NCI-H2081 treated with DMSO at 0.1 percent for 48 hours (cell line): ENCODE data around the gene CACNB2.
A peak's percentile ranks its signal among the peaks of the same experiment; 100 is the strongest.

Source experiments
- DNase-seq: peaks from one replicate; lab custom pipeline; 2025; lab: John Stamatoyannopoulos, UW

CACNB2 gene

DNA sequence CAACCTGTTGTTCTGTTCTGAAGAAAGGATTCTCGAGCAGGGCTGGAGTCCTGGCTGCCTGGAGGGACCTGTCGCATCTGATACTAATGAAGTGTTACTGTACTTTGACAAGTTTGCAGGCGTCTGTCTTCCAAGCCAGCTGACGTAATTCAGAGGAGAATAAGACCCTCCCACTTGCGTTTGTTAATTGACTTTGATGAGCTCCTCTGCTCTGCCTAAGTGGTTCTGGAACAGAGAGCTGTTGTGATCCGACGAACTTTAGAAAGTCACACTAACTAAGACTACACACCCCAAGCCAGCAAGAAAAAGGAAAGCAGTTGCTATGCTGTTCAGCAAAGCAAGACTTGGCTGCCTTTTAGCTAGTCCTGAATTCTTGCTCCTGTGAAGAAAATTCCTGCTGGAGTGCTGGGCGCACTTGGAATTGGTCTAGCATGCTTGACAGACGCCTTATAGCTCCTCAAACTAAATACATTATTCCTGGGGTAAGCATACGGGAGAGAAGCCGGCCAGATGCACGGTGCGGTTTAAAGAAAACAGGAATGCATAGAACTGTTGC is 200.3 kb downstream of the CACNB2 start:
- DNase-seq = no peak

DNA sequence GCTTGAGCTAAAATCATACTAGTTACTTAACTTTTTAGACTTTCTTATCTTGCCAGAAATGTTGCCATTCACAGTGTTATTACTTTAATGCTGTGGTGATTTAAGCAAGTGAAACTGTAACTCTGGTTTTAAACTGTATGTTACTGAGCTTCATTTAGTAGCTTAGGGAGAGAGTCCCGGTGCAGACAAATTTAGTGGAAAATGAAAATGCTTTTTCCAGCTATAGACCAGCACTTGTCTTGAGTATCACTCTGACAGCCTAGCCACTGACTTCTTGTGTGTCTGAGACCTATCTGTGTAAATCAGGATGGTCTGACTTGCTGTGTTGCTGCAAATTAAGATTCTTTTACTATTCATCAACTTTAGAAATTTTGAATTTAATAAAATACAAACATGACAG is 200.8 kb downstream of the CACNB2 start:
- DNase-seq = no peak

DNA sequence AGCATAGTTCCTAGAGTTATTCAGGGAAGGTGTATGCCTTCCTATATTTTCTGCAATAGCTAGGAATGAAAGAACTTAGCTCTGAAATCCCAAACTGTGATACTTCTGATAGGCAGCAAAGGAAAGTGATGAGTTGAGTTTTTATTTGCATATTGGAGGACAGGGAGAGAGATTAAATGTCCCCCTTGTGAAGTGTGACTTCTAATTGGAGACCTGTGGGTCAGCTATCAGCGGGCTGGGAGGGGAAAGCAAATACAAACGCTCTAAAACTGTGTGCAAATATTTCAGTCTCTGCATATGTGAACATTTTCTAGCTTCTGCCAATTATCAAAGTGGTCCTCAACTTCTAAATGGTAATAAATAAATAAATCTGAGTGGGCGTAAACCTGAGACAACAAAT is 203.3 kb downstream of the CACNB2 start:
- no peak for DNase-seq

DNA sequence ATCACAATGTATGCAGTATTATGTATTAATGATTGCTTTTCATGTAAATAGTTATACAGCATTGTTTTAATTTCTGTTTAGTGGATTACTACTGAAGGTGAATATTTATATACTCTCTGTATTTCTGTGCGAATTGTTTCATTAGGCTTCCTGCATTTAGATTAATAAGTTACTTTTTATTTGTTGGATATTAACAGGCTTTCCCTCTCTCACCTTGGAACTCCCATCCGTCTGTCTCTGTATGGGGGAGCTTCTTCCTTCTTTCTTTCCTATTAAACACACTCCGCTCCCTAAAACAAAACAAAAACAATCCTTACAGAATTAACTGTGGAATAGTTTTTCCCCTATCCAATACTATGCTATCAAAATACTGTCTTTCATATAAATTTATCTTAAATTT is 205.1 kb downstream of the CACNB2 start:
- DNase-seq = no peak

DNA sequence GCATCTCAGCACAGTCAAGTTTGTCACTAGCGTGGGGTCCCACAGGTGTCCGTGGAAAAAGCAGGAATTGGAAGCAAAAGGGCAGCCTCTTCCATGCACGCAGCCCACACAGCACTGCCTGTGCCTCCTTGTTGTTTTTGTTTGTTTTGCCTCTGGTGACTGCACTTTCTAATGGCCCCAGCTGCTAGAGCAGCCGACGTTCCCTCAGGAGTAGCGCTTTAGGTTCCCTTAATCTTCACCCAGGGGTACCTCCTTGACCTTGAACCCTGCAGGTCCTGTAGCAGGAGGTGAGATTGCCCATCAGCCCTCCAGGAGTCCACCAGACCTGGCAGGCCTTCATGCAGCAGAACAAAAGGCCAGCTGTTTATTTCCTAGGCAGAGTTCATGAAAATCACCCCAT is 210.1 kb downstream of the CACNB2 start:
- DNase-seq = no peak

DNA sequence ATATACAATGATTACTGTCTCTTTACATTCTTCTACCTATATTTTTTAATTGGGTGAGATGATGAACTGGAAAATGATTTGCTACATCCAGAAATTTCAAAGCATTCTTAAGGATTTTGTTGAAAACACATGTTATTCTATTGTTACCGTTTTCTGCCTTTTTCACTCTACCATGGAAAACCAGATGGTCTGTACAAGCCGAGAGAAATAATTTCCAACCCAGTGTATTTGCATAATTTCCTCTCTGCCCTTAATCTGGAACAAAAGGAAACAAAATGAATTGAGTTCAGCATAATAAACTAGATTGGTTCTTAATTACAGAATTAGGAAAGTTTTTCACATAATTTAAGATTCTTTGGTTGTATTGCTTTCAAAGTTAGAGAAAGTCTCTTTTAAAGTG is 211.2 kb downstream of the CACNB2 start:
- no peak for DNase-seq

DNA sequence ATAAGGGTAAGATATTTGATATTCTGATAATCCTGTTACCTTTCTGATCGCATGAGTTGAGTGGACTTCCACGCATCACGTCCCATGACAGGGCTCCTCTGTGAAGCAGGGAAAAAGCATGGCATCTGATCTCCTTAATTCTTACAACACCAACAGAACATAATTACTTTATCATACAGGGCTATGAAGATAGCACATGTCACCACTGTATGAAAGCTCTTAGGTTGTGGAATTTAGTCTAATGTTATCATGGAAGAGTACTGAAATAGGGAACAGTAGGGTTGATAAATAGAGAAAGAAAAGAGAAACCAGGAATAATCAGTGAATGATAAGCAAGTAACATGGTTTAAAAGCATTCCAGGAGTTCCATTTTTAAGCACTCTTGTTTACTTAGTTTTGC is 212.0 kb downstream of the CACNB2 start:
- DNase-seq = no peak

DNA sequence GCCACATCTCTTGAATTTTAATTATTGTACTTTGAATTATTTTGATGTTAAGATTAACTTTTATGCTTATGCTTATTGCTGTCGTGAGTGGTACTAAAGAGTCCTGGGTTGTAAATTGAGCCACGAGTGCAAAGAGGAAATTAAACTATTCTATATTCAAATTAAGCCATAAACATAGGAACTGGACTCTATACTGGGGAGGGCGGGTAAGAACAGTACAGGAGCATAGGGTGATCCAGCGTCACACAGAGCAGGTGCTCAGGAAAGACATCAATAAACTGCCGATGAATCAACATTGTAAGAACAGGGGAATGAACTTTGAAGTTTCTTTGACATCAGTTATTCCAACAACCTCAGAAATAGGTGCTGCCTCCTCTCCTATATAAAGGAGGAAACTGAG is 219.6 kb downstream of the CACNB2 start:
- DNase-seq = no peak

DNA sequence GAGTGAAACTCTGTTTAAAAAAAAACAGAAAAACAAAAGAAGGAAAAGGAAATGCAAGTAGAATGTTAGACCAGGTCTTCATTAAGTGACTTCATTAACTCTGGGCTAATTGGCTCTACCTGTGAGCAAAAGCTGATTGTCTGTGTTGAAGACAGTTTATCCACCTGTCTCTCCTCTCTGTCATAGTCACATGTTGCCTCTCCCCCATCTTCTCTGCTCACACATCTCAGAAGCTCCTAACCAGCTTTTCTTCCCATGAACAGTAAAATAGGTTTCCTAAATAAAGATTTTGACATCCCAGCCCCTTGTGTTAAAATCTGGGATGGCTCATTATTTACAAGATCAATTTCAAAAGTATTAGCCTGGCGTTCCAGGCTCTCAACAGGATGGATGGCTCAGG is 222.7 kb downstream of the CACNB2 start:
- no peak for DNase-seq

DNA sequence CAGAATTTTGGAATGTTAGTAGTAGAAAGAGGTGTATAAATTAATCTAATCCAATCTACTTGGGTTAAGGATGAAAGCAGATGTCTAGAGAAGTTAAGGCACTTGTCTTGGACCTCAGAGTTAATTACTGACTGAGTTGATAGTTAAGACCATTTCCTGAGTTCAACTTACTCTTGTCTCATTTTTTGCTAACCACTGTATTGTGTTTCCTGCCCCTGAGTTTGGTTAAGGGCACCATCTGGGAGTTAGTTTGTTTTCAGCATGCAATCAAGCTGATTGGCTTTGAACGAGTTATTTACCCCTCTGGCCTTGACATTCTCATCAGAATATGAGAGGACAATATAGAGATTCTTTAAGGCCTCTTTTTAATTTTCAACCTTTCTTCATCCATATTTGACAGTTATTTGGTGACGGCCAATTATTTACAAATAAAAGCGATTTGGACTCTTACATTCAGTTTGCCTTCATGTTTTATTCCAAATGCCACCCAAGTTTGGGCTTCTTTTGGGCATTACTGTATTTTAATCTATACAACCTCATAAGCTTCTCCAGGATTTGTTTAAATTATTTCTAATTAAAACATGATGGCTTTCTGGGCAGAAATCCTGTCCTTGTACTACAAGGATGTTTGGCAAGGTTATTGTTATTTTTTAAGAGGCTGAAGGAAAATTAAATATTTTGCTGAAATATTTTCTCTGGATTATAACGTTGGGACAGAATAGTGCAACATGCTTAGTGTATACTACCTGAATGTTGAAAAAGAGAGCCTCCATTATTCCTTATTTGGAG is 225.0 kb downstream of the CACNB2 start:
- DNase-seq = no peak

DNA sequence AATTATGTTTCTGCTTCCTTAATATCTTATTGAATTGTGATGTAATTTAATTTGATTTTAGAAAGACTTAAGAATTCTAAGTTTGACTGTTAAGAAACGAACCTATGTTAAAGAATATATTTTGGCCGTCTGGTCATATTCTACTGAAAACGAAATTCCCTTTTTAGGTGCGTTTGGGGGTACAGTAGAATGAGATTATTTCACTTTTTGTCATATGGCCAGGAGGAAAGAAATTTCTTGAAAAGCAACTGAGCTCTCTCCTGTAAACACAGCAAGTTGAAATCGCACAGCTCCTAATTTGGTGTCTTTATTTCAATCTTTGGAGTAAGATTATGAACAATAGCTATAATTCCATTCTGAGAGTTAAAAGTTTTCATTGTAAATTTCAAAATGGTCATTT is 227.6 kb downstream of the CACNB2 start:
- no peak for DNase-seq

DNA sequence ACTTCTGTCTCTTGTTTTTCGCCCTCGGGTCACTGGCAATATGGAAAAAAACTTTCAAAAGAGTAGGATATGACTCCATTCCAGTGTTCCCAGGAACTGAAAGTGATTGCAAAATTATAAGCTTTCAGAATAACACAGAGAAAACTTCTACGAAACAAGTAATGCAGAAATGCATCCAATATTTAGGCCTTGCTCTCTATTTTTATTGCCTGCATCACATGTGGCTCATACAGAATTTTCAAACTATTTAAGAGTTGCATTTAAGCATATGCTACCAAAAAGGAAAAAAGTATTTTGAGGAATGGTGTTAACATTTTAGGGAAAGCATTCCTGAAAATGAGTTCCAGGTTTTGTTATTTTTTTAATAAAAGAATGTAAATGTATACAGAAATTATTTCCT is 228.0 kb downstream of the CACNB2 start:
- DNase-seq = no peak

DNA sequence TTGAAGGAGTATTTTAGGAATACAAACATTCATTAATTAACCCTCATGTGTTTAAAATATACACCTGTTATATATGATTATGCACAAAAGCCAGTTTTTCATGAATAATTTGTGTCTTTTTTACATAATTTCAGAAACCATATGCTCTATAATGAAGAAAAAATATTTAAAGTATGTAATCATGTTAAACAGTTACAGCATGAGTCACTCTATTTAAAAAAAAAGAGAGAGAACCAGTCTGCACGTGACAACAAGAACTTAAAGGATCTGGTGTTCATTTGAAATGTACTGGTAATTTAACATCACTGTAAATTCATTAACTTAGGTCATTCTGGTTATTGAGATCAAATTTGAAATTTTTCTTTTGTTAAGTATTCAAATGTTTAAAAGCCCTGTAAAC is 228.5 kb downstream of the CACNB2 start:
- no peak for DNase-seq

DNA sequence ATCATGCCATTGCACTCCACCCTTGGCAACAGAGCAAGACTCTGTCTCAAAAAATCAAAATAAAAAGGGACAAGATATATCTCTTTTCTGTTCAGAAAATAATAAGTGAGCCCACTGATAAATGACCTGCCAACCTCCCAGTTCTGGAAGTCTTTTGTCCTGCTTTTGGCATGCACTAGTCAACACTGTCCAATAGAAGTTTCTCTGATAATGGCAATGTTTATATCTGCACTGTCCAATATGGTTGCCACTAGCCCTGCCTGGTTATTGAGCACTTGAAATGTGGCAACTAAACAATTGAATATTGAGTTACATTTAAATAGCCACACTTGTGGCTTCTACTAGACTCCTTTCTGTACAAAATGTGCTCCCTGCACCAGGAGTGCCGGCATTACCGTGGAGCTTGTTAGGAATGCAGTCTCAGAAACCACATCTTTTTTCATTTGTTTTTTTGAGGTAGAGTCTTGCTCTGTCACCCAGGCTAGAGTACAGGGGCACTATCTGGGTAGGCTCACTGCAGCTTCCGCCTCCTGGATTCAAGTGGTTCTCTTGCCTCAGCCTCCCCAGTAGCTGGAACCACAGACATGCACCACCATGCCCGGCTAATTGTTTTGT is 229.7 kb downstream of the CACNB2 start:
- DNase-seq = no peak

DNA sequence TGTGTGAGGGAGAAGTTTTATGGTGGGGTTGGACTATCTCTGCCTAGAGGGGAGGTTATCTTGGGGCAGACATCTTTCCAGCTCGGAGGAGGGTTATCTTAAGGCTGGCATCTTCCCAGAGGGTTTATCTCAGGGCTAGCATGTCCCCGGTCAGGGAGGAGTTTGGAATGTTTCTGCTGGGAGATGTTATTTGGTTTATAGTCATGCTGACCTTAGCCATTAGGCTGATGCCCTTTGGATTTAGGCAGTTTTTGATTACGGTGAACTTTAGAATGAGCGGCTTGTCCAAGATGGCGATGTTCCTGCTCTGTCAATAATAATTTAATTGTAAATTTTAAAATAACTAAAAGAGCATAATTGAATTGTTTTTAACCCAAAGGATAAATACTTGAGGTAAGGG is 236.4 kb downstream of the CACNB2 start:
- DNase-seq = no peak

DNA sequence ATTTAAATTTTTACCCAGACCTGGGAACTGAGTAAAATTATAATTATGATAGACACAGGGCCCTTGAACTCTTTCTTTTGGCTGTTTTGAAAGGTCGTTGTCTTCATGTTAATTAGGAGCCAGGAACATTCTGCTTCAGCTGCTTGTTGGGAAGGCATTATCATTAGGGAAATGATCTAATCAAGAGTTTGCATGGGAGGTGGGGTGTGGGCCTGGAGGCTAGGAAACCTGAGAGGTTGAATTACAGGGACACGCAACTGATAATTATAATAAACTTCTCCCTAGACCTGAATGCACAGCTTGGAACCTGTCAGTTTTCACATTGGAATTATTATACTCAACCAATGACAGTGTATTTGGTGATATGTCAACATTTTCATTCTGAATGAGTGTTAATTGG is 237.7 kb downstream of the CACNB2 start:
- DNase-seq = peak; percentile 41

DNA sequence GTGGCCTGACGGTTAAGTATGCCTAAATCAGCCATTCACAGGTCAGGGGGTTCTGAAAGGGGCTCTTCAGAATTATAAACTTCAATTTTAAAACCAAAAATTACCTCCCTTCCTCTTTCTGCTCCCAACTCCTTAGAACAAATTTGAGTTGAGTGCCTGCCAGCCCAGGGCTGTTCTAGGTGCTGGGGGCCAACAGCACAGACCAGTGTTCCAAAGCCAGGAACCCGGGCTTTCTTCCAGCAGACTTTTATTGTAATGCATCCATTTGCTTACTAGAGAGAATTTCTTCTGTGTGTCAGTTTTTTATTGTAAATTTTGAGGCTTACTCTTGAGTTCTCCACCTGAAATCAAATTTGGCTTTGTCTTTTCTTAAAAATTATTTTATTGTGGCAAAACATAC is 238.5 kb downstream of the CACNB2 start:
- no peak for DNase-seq

DNA sequence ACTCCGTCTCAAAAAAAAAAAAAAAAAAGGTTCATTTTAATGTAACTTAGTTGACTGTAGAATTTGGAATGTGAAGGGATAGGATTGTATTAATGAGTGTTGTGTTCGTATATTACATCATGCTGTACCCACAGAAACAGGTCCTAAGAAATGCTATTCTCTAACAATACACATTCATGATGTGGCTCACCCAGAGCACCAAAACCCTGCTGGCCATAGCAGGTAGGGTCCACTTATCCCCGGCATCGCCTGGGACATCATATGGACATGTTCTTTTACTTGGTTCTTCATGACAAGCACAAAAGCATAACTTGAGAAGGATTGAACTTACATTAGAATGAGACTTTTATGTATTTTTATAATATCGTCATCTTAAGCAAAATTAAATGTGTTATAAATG is 241.5 kb downstream of the CACNB2 start:
- DNase-seq = no peak

DNA sequence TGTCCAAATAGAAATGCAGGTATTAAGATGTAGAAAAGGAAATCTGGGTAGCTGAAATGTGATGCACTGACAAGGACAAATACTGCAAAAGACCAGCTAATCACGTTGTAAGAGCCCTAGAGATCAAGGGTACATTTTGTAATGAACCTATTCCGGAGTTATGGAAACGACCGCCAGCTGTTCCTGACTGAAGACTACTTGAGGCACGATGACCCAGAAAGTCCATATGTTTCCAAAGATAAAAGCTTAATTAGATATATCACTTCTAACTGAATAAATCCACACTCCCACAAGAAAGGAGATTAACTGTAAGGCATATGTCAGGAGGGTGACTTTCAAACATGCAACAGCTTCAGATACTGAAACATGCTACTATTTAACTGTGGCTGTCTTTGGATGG is 257.7 kb downstream of the CACNB2 start:
- DNase-seq = no peak

DNA sequence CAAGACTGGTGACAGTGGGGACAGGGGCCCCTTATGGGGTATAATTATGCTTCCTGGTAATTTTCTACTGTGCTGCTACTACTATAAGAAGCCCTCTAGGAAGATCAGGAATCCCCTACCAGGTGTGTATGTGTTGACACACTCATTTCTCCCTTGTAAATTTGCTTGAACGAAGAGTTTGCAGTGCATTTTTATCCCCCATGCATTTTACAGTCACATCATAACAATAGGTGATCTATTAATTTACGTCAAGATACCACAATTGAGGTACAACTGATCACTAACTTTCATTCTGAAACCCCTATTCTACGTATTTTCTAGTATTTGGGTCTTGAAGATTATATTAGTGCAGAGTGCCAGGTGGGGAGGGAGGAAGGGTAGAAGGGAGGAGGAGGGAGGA is 258.9 kb downstream of the CACNB2 start:
- no peak for DNase-seq

DNA sequence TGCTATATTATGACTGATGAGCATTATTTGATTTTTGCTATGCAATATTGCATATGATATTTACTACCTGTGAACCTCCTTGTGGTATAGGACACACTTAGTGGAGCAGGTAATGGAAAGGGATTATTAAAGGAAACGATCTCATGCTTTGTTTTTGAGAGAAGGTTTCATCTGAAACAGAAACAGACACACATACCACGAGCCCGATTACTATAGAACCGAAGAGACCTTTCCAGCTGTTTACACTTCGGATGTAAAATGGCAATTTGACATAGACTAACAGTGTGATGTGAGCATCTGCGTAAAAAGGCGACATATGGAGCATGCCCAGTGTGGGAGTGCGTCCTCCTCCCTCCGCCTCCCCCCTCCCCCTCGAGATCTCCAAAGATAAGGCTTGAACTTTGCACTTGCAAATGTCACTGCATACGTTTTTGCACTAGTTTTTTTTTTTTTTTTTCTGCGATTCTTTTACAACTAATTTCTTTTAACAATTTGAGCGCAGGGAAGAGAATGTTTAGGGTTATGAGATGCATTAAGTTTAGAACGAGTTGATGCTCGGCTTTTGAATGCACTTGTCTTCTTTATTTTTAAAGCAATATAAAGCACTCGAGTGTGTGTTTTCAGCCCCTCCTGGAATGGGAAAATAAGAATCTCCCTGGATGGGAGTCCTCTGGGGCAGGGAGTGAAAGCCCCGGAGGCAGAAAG is 260.1 kb downstream of the CACNB2 start:
- DNase-seq = peak; percentile 12

DNA sequence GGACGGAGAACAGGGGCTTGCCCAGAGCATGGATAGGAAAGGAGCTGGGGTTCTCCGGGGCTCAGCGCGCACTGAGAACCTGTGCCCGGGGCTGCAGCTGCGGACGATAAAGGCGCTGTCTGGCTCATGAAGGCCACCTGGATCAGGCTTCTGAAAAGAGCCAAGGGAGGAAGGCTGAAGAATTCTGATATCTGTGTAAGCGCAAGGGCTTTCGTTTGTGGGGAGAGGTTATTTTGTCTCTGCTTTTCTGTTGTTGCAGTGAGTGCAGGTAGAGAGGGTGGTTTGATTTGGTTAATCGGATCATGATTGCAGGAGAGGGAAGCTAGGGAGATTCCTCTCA is 260.7 kb downstream of the CACNB2 start:
- DNase-seq = no peak
